Caco-2 (cell line): ENCODE results near the gene IQGAP2. TPM values are rescaled to one million over a fixed set of nuclear protein-coding genes. Genes with fewer than 3 reads are reported as not detected.

Experiments used
- BruUV-seq: library from RNA; stranded (reverse); fragments of 400-500 nt; replicated peaks from 2 replicates; lab custom pipeline; 2021; lab: Mats Ljungman, UMichigan
- CTCF ChIA-PET: fragments of 300-600 bp; sonication (Branson Sonifier 250); formaldehyde crosslinking; loops from one replicate; lab custom pipeline; 2022; ENCODE audit warnings: antibody characterized with exemption; lab: Charles Lee
- POLR2A ChIA-PET: fragments of 300-600 bp; sonication (Branson Sonifier 250); formaldehyde crosslinking; loops from one replicate; lab custom pipeline; 2022; ENCODE audit warnings: antibody characterized with exemption; lab: Charles Lee
- DNase-seq, 2 experiments: peaks; one replicate each; pipeline versions ENCODE4 v3.0.0 to v3.0.0-alpha.2; 2020 to 2022
- H3K27me3 ChIP-seq: replicated peaks from 2 replicates; pipeline ENCODE4 v1.6.0; 2011; ENCODE audit warnings: low read length; ENCODE audit not compliant: control insufficient read depth, insufficient read depth
- H3K36me3 ChIP-seq: 2 replicates; pipeline ENCODE4 v1.5.1; 2011; ENCODE audit warnings: low read length; ENCODE audit not compliant: control insufficient read depth, insufficient read depth
- H3K4me1 ChIP-seq: fragments of 250-450 bp; sonication (Bioruptor Pico); 2 replicates; pipeline ENCODE4 v1.5.1; 2020; ENCODE audit warnings: mild to moderate bottlenecking
- H3K4me3 ChIP-seq: 2 replicates; pipeline ENCODE4 v1.5.1; 2011; ENCODE audit warnings: low read depth, mild to moderate bottlenecking, control low read depth, low read length
- H3K9me3 ChIP-seq: fragments of 250-450 bp; sonication (Bioruptor Pico); 2 replicates; pipeline ENCODE4 v1.5.1; 2020; ENCODE audit warnings: mild to moderate bottlenecking, moderate library complexity
- H3K27ac Mint-ChIP-seq: one replicate; pipeline ENCODE4 v1.8.0; 2022; ENCODE audit warnings: mixed read lengths; ENCODE audit not compliant: unreplicated experiment
- H3K27me3 Mint-ChIP-seq: one replicate; pipeline ENCODE4 v1.8.0; 2022; ENCODE audit warnings: mixed read lengths; ENCODE audit not compliant: insufficient read depth, unreplicated experiment
- H3K36me3 Mint-ChIP-seq: one replicate; pipeline ENCODE4 v1.8.0; 2022; ENCODE audit warnings: mild to moderate bottlenecking, mixed read lengths; ENCODE audit not compliant: insufficient read depth, unreplicated experiment
- H3K4me1 Mint-ChIP-seq: one replicate; pipeline ENCODE4 v1.8.0; 2022; ENCODE audit warnings: low read depth, mixed read lengths; ENCODE audit not compliant: unreplicated experiment
- H3K4me3 Mint-ChIP-seq: one replicate; pipeline ENCODE4 v1.8.0; 2022; ENCODE audit warnings: mild to moderate bottlenecking, moderate library complexity, mixed read lengths; ENCODE audit not compliant: unreplicated experiment
- H3K9me3 Mint-ChIP-seq: one replicate; pipeline ENCODE4 v1.8.0; 2022; ENCODE audit warnings: mixed read lengths; ENCODE audit not compliant: unreplicated experiment
- intact Hi-C: fragments of 100-400 bp; cut with micrococcal nuclease; formaldehyde crosslinking; loops from one replicate; pipeline ENCODE4 v1.10.0; 2022; ENCODE audit not compliant: unreplicated experiment
- total RNA-seq: library from RNA; stranded (reverse); gene quantifications from 2 replicates; pipeline ENCODE4 v1.2.3, GENCODE V29; 2022
- TF ChIP-seq, protein P1 (sequence below), 2 experiments: fragments of 200-600 bp in 1 of 2; IDR thresholded peaks; 1 replicate in 1 of 2; 2 replicates in 1 of 2; pipeline versions ENCODE4 v1.5.1 to v1.8.0; 2011 to 2022; ENCODE audit warnings: antibody characterized with exemption in 1 of 2, control low read depth in 1 of 2, inconsistent platforms in 1 of 2, low read depth in 1 of 2, low read length in 1 of 2, mild to moderate bottlenecking in 1 of 2, moderate library complexity in 1 of 2; ENCODE audit not compliant: insufficient read depth in 1 of 2, severe bottlenecking in 1 of 2, unreplicated experiment in 1 of 2

Gene IQGAP2
- total RNA-seq, 1 experiment from 2014 or later, result 89.4 TPM

- Mint-ChIP-seq H3K4me1 (peaks cover 46% of the 10 kb centered on the region), H3K27ac (no peak overlapping the region), H3K4me3 (no peak overlapping the region), H3K9me3 (no peaks in the 10 kb centered on the region), H3K36me3 (peaks cover 16% of the 10 kb centered on the region), H3K27me3 (no peaks in the 10 kb centered on the region)
- ChIA-PET POLR2A (no interaction called here), CTCF (no interaction called here)
- Histone ChIP-seq H3K36me3 (peaks cover 2% of the 10 kb centered on the region; the same call in 1 of the 2 replicates), H3K4me1 (peaks cover 83% of the 10 kb centered on the region), H3K27me3 (no peaks in the 10 kb centered on the region), H3K9me3 (no peaks in the 10 kb centered on the region), H3K4me3 (no peak overlapping the region)
- DNase-seq, result no peak
- TF ChIP-seq, protein P1, sequence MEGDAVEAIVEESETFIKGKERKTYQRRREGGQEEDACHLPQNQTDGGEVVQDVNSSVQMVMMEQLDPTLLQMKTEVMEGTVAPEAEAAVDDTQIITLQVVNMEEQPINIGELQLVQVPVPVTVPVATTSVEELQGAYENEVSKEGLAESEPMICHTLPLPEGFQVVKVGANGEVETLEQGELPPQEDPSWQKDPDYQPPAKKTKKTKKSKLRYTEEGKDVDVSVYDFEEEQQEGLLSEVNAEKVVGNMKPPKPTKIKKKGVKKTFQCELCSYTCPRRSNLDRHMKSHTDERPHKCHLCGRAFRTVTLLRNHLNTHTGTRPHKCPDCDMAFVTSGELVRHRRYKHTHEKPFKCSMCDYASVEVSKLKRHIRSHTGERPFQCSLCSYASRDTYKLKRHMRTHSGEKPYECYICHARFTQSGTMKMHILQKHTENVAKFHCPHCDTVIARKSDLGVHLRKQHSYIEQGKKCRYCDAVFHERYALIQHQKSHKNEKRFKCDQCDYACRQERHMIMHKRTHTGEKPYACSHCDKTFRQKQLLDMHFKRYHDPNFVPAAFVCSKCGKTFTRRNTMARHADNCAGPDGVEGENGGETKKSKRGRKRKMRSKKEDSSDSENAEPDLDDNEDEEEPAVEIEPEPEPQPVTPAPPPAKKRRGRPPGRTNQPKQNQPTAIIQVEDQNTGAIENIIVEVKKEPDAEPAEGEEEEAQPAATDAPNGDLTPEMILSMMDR (IDR thresholded peaks at IDR 0.05; ENCODE audit: insufficient read depth in 1 of 2, low read depth in 1 of 2, low read length in 1 of 2, severe bottlenecking in 1 of 2, unreplicated experiment in 1 of 2), result no peak
- BruUV-seq, result no TSS peak
- intact Hi-C loops, result no loop called here
These were observed 74.0 kb downstream of the IQGAP2 start for GRCh38 chr5:76477061-76477460.

- no peak overlapping the region for H3K4me3 Mint-ChIP-seq
- H3K27me3 ChIP-seq, result no peaks in the 10 kb centered on the region
- H3K9me3 Mint-ChIP-seq, result no peaks in the 10 kb centered on the region
- no peak for DNase-seq
- BruUV-seq, result no TSS peak
- intact Hi-C loops, result no loop called here
- ChIA-PET POLR2A (no interaction called here), CTCF (no interaction called here)
- no peaks in the 10 kb centered on the region for H3K9me3 ChIP-seq
- TF ChIP-seq, protein P1 (IDR thresholded peaks at IDR 0.05; ENCODE audit: insufficient read depth in 1 of 2, low read depth in 1 of 2, low read length in 1 of 2, severe bottlenecking in 1 of 2, unreplicated experiment in 1 of 2), result no peak
- H3K27ac Mint-ChIP-seq, result no peak overlapping the region
- no peaks in the 10 kb centered on the region for H3K27me3 Mint-ChIP-seq
- peaks cover 80% of the 10 kb centered on the region for H3K4me1 ChIP-seq
- peaks cover 42% of the 10 kb centered on the region for H3K4me1 Mint-ChIP-seq
- no peak overlapping the region for H3K4me3 ChIP-seq
- H3K36me3 ChIP-seq, result peaks cover 2% of the 10 kb centered on the region; the same call in 1 of the 2 replicates
- peaks cover 11% of the 10 kb centered on the region for H3K36me3 Mint-ChIP-seq
These were observed 74.5 kb downstream of the IQGAP2 start for GRCh38 chr5:76477571-76477970.

DNA sequence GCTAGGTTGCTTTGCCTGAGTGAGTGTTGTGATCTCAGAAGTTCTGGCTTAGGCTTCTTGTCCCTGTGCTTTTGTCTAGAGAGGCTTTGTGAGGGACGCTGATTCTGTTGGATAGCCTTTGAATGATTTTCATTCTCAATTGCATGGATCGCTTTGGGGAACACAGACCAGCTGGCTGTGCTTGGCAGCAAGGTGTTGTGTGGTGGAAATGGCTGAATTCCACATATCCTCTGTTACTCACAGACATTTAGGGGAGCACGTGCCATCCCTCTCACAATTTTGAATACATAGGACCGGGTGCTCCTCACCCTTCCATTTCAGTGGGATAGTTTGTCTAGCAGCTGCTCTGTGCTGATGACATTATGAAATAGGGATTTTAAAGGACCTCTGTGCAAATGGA lies 76.2 kb downstream of the IQGAP2 start:
- DNase-seq, result no peak
- TF ChIP-seq, protein P1 (IDR thresholded peaks at IDR 0.05; ENCODE audit: insufficient read depth in 1 of 2, low read depth in 1 of 2, low read length in 1 of 2, severe bottlenecking in 1 of 2, unreplicated experiment in 1 of 2), result no peak
- Histone ChIP-seq H3K27me3 (no peaks in the 10 kb centered on the region), H3K36me3 (peaks cover 2% of the 10 kb centered on the region; the same call in 1 of the 2 replicates), H3K9me3 (no peaks in the 10 kb centered on the region), H3K4me3 (no peak overlapping the region), H3K4me1 (peaks cover 85% of the 10 kb centered on the region)
- Mint-ChIP-seq H3K4me3 (no peak overlapping the region), H3K36me3 (peaks cover 25% of the 10 kb centered on the region), H3K9me3 (no peaks in the 10 kb centered on the region), H3K4me1 (peaks cover 45% of the 10 kb centered on the region), H3K27me3 (no peaks in the 10 kb centered on the region), H3K27ac (peak overlapping the region; percentile 43)
- ChIA-PET CTCF (no interaction called here), POLR2A (no interaction called here)
- intact Hi-C loops, result no loop called here
- BruUV-seq, result no TSS peak
